ENCODE measurements around the gene NR4A3.

The NR4A3 gene

DNA sequence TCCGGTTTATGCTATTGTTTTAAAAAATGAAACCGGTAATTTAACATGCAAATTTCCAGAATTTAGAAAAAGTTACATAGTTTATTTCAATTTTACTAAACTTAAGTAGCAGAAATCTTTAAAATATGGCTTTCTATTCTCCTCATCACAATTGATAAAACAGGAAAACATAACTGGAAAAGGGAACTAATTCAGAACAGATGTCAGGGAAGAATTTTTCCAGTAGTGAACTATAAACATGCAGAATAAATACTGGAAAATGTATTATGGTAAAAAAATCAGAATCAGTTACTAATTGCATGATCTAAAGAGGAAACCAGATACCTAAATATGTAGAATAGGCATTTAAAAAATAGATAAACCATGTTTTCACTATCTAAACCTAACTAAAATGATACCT lies 7.3 kb upstream of the NR4A3 start:
- DNase-seq (ENCODE audit: low read depth) = no peak

DNA sequence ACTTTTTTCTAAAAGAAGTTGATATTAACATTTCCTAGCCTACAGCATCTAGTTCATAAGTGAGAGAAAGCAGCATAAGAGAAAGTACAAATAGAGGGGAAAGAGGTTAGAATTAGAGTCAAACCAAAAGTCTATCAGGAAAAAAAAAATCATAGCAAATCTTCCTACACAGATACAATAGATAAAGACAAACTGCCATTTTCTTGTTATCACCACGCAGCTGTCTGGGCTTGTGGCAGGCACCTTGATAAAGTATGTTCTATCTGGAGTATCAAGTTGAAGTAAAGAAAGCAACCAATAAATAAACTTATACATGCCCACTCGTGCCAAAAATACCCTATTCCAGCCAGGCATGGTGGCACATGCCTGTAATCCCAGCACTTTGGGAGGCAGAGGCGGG lies 5.3 kb upstream of the NR4A3 start:
- DNase-seq (ENCODE audit: low read depth) = no peak

DNA sequence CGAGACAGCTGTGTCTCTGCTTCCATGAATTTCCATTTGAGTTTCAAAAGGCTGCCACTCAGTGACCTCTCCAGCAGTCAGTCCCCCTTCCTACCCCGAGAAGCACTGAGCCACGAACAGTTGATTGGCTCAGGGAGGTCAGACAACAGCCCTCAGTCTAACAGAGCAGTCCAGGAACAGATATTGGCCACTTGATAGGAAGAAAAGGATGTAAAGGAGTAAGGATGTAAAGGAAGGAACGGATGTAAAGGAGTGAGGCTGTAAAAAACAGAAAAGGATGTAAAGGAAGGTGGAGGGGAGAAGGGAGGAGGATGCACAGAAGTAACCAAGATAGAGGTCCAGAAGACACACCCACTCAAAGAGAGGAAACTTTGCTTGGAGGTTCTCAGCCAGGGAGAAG lies 3.2 kb upstream of the NR4A3 start:
- DNase-seq (ENCODE audit: low read depth) = no peak

DNA sequence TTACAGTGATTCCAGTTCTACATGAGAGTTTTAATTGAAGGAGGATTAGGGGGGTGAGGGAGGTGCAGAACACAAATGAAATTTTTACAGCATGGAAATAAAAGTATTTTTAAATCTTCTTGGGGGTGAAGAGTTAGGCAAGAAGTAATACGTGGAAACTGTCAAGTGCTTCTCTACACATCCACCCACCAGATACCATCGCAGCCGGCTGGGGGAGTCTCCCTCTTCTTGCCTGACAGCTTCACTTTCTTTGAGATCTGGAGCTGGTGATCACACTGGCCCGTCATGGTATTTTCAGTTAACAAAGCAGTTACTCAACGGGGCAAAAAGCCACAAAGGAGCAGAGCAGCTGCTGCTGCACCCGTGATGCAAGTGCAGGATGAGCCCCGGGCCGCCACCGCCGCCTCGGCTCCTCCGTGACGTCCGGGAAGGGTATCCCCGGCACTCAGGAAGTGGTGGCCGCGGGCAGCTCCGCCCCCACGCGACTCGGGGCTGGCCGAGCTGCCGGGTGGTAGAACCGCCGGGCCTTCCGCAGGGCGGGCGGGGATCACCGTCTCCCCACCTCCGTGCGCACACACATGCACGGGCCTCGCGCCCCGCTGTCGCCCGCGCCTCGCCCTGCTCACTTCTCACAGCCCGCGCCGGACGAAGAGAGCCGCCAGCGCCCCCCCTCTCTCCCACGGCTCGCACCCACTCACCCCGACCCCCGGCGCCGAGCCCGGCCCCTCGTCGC lies 2.4 kb upstream of the NR4A3 start:
- peak; percentile 87 for DNase-seq (ENCODE audit: low read depth)

DNA sequence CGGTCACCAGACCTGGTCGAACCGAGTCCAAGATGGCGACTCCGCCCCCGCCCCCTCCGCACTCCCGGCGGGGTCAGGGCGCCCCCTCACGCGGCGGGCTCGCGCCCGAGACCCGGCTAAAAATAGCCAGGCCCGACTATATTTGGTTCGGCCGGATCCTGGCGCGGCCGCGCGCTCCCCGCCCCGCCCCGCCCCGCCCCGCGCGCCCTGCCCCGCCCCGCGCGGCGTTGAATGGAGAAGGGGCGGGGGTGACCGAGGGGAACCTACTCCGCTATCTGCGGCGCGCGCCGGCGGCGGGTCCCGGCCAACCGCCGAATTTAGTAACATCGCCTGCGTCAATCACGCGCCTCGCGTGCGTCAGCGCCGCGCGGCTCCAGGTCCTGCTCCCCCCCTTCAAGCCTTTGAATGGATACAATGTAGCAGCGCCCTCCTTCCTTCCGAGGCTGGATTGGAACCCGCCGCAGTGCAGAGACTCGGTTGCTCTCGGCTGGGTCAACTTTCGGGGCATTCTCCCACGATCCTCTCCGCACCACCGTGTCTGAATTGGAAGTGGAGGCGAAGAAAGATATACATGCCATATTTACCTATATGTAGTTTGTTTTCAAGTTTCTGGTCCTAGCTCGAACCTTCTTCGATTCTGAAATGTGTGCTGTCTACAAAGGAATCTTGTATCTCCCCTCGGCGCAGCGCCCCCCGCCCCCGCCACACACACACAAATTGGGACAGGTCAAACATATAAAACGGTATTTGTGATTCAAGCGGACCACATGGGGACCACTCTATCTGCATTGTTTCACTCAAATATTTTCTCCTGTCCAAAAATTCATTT lies 1.6 kb upstream of the NR4A3 start:
- DNase-seq (ENCODE audit: low read depth) = peak; percentile 83

DNA sequence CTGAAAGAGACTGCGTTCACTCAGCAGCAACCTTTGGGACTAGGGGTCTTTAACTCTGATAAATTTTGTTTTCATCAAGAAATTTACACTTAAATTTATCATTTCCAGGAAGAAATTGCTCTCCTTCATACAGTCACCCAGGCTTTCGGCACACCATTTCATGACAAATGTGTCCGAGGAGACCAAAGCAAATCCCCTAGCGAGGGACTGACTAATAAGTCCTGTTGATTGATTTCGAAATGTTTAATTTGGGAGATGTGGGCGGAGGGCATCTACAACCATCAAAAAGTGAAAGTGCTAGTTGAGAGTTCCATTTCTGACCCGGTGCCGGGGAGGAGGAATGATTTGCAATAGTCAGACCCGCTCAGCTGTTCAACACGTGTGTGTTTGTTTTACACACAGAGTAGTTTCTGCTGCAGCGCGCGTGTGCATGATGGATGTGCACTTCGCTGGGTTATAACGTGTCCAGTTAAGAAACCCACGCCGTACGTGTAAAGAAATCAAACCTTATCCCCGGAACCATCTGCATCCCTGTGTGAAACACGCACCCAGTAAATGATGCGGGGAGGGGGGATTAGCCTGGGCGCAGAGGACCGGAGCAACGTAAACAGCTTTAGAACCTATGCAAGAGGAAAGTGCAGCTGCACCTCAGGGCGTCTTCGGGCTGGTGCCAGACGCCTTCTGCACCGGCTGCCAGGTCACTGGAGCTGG lies 845 bp upstream of the NR4A3 start:
- no peak for DNase-seq (ENCODE audit: low read depth)

DNA sequence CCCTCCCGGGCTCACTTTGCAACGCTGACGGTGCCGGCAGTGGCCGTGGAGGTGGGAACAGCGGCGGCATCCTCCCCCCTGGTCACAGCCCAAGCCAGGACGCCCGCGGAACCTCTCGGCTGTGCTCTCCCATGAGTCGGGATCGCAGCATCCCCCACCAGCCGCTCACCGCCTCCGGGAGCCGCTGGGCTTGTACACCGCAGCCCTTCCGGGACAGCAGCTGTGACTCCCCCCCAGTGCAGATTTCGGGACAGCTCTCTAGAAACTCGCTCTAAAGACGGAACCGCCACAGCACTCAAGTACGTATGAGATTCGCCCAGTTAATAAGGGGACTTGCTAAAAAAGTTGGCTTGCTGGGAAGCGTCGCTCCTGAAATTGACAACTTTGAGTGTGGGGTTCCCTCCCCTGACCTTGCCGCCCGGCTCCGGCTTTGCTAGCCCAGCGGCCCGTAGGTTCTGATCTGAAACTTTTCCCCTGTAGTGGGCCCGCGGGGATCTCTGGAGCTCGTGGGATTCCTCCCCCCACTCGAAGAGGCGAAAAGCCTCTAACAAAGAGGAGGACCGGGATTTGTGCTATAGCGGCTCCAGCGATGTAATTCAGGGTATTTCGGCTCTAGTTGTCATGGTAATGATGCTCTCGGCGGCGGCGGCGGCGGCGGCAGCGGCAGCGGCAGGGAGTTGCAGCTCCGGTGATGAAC lies 572 bp downstream of the NR4A3 start:
- no peak for DNase-seq (ENCODE audit: low read depth)

DNA sequence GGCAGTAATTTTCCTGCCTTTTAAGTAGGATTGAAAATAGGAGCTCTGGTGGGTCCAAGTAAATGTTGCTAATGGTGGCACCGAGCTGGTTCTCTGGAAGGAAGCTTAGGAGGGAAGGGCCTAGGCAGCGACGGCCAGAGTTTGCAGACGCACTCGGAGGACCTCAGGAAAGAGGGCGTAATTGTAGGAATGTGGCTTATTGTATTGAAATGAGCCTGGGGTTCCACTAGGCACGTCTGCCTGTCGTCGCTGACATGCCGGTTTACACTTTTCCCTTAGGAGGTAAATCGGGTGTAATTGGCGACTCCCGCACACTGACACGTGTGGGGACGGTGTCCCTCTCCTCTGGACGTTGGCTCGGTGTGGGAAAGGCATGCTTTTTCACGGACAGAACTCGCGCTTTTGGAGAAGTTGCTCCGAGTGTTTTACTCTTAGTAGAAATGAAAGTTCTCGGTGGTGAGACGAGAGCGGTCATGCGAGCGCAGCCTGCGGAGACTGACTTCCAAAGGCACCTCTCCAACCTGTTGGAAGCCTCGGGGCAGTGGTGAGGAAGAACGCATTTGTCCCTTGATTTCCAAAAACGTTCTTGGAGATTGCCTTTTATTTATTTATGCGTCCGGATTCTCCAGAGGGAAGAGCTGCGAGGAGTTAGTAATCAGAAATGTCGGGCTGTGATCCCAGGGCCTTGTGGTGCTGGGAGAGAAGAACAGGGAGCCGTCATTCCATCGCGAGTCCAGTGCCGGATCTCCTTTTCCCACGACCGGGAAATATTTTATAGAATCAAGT lies 1.3 kb downstream of the NR4A3 start:
- no peak for DNase-seq (ENCODE audit: low read depth)

DNA sequence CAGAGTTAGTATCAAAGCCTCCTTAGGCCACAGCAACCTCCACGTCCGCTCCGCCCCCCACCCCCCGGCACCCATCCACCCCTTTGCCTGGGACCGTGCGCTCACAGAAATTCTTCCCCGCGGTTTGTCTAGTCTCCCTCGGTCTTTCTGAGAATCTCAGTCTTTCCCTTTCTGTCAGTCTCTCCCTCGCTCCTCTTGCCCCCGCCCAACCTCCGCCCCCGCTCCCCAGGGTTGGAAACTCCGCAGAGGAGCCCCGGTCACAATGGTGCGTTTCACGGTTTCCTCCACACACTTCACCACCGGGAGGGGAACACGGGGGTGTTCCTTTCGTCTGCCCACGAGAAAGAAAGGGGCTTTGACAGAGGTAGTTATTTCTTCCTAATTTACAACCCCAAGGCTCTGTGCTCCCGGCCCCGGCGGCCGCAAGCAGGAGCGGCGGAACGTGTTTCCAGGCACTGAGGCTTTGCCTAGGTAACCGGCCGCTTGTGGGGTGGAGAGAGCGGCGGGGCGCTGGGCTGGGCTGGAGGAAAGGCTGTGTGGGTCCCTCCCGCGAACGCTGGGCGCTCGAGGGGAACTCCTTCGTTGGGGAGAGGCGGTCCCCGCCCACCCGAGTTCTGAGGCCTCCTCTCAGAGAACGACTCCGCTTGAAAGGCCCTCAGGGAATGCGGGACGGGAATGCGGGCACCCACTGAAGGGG lies 2.1 kb downstream of the NR4A3 start:
- peak; percentile 92 for DNase-seq (ENCODE audit: low read depth)

DNA sequence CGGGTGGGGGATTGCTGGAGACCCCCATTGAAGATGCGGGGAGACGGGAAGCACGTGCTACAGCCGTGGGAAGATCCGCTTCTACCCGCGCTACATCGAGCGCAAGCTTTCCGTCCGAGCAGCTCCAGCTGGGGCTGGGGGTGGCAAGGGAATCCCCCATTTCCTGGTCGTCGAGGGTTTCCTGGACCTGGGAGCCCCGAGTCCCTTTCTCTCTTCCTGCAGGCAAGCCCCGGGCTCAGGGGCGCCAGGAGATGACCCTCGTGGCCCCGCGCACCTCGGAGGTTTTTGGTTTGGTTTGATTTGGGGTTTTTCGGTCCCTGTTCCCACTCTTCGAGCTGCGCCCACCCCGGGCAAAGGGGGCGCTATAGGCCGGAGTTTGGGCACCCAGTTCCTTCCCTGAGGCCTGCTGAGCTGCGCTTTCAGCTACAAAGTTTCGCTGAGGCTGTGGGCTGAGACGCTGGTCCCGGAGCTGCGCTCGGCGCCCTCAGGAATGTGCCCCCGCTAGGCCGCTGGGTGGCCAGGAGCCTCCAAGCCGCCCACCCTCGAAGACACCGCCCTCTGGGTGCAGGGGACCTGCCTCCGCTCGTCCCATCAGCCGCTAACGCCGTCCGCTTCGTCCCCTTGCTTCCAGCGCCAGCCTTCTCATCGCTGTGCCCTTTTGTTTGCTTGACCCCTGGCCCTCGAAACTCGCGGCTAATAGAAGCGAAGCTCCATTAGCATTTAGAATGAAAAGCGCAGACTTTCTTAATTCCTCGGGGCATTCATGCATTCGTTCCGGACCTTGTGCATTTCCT lies 2.9 kb downstream of the NR4A3 start:
- DNase-seq (ENCODE audit: low read depth) = peak; percentile 49

DNA sequence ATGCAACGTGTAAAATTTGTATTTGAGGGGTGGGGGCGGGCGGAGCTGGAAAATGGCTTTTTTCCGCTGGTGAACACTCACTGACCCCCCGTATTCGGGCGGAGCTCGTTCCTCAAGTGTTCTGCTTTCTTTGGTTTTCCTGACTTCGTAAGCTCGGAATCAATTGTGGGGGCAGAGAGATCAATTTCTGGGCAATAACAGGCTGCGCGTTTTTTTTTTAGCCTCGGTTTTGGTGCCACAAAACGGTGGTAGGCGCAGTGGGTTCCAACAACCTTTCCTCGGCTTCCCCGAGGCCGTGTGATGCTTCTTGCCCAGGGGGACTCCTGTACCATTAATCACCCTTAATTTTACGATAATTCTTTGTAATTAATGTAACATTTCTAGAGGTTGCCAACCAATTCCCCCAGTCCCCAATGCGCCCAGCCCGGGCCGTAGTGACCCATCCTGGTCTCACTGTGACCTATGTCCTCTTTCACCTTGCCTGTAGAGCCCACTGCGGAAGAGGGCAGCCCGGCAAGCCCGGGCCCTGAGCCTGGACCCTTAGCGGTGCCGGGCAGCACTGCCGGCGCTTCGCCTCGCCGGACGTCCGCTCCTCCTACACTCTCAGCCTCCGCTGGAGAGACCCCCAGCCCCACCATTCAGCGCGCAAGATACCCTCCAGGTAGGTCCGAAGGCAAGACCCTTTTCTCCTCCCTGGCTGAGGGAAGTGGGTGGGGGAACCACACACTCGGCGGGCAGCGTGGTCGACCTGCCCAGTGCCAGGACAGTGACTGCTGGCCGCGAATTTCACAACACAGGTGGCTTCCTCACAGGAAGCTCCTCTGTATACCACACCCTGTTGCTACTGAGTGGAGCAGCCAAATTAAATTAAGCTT lies 3.7 kb downstream of the NR4A3 start:
- no peak for DNase-seq (ENCODE audit: low read depth)

DNA sequence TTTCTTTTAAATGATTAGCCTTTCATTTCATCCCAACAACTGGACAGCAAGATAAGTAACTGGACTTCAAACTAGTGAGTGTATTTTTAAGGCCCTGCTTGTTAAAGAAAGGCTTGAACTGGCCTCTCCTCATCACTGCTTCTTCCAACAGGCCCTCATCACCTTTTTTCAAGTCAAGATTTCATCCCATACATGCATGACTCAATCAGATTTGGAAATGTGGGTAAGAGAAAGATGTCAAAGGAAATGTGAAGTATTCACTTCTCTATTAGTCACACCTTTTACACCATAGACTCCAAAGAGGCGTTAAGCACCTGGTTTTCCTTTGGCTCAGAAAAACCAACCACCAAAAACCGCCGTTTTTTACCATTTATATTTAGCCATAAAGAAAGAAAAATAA lies 4.9 kb downstream of the NR4A3 start:
- no peak for DNase-seq (ENCODE audit: low read depth)

DNA sequence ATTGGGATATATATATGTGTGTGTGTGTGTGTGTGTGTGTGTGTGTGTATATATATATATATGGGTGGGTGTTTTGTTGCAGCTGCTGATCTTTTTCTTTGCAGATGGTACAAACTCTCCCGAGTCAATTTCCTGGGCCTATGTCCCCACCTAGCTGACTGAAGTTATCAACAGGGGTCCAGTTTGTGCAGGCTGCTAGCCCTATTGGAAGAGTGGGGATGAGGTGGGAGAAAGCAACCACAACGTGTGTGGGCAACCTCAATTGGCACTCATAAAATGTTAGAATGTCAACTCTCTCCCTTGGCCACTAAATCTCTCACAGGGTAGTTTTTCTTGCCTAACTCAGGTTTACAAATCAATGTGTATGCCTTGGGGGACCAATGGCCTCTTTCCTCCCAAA lies 5.6 kb downstream of the NR4A3 start:
- DNase-seq (ENCODE audit: low read depth) = no peak

DNA sequence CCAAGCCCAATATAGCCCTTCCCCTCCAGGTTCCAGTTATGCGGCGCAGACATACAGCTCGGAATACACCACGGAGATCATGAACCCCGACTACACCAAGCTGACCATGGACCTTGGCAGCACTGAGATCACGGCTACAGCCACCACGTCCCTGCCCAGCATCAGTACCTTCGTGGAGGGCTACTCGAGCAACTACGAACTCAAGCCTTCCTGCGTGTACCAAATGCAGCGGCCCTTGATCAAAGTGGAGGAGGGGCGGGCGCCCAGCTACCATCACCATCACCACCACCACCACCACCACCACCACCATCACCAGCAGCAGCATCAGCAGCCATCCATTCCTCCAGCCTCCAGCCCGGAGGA lies 6.3 kb downstream of the NR4A3 start:
- no peak for DNase-seq (ENCODE audit: low read depth)

DNA sequence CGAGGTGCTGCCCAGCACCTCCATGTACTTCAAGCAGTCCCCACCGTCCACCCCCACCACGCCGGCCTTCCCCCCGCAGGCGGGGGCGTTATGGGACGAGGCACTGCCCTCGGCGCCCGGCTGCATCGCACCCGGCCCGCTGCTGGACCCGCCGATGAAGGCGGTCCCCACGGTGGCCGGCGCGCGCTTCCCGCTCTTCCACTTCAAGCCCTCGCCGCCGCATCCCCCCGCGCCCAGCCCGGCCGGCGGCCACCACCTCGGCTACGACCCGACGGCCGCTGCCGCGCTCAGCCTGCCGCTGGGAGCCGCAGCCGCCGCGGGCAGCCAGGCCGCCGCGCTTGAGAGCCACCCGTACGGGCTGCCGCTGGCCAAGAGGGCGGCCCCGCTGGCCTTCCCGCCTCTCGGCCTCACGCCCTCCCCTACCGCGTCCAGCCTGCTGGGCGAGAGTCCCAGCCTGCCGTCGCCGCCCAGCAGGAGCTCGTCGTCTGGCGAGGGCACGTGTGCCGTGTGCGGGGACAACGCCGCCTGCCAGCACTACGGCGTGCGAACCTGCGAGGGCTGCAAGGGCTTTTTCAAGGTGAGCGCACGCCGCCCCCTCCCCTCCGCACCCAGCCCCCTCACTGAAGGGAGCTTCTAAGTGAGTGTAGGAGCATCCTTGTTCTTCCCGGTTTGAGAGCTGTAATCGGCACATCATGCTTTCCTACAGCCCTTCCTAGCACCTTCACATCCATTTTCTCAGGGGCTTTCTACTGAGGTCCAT lies 6.9 kb downstream of the NR4A3 start:
- DNase-seq (ENCODE audit: low read depth) = no peak

DNA sequence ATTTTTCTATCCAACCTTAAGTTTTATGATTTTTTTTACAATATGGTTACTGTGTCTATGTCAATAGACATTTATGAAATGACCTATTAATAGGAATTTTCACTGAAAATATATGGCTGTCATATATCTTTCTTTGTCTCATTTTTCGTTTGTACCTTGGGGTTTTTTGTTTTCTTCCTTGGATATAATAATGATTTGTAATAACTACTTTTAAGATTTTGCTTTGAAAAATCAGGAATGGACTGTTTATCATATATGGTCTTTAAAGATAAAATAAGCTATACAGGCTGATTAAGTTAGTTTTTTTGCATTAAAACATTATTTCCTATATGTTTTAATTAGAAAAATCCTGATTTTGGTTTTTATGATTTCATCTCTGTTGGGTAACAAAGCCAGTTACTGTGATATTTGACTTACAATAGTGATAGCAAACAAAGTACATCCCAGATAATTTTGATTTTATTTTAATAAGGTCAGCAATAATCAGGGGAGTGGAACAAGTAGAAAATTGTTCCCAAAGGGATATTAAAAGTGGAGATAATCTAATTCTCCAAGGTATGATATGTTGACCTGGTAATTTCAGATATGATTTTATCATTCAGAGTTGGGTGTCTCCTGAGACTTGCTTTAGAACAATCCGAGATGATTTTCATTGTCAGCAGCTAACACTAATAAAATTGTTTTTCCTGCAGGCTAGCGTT lies 10.3 kb downstream of the NR4A3 start:
- DNase-seq (ENCODE audit: low read depth) = no peak

DNA sequence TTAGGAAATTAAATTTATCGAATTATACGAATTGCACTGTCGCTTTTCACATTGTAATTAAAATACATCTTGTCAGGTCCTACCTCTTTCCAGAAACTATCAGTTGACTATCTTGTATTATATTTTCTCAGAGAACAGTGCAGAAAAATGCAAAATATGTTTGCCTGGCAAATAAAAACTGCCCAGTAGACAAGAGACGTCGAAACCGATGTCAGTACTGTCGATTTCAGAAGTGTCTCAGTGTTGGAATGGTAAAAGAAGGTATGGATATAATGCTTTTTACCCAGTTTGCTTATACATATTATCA lies 10.8 kb downstream of the NR4A3 start:
- DNase-seq (ENCODE audit: low read depth) = no peak

DNA sequence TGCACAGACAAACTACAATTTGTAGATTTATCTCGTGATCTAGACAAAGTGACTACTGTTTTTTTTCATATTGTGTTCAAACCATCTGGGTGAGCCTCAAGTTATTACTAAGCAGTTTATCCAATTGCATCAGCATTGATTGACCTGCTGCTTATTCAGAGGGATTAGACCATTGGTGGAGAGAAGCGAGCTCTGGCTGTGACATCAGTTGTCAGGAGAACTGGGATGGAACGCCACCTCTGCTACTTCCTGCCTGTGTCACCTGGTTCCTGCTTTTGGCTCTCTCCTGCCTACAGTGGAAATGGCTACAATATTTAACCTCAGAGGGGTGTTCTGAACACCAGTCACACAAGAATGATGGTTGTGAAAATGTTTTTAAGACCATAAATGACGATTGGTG lies 12.1 kb downstream of the NR4A3 start:
- DNase-seq (ENCODE audit: low read depth) = no peak

Data from stimulated activated CD4-positive, alpha-beta T cell treated with anti-CD3 and anti-CD28 coated beads, Interleukin-2, amount 100 ng/mL, for 4 hours (primary cell).